ENCODE results near the gene MLC1. TPM values are rescaled to one million over a fixed set of nuclear protein-coding genes. Genes with fewer than 3 reads are reported as not detected.

The MLC1 gene
- total RNA-seq, 1 donor from 2014 or later = not detected

DNA sequence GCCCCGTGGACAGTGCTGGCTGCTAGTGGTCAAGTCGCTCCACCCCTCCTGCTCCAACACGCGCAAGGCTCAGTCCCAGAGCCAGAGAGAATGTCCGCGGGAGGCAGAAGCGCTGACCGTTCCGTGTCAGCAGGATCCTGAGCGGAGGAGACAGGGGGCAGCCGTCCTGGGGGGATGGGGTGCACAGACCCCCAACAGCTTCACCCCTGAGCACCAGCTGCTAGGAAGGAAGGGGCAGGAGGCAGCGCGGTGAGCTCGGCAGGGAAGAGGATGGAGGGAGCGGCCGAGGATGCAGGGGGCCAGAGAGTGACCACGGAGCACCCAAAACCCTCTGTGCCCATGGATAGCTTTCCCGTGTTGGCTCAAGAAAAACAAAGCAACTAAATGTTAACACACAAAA, 20.8 kb downstream of the MLC1 start:
- ATAC-seq (ENCODE audit: low read depth) = no peak

DNA sequence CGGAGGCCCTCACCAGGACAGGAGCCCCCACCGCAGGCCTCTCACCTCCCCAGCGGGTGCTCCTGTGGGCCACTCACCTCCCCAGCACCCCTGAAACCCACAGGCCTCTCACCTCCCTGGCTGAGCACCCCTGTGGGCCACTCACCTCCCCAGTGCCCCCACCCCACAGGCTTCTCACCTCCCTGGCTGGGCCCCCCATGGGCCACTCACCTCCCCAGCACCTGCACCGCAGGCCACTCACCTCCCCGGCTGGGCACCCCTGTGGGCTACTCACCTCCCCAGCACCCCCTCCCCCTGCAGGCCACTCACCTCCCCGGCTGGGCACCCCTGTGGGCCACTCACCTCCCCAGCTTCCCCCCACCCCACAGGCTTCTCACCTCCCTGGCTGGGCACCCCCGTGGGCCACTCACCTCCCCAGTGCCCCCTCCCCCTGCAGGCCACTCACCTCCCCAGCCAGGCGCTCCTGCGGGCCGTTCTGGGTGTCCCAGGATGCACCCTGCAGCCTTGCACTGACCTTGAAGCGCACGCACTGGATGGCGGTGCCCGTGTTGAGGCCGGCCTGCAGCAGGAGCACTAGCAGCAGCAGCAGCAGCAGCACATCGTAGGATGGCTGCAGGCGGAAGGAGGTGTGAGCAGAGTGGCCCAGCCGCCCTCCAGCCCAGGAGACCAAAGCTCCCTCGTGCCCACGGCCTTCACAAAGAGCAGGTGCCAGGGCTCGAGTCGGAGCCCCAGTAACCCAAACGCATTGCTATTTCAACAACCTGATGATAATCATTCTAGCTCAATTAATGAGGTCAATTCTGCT, 21.4 kb downstream of the MLC1 start:
- ATAC-seq (ENCODE audit: low read depth) (no peak), DNase-seq (no peak)
- POLR2A ChIA-PET = no interaction called here
- H3K9me3 Mint-ChIP-seq = no peaks in the 10 kb centered on the region
- no peak overlapping the region for H3K4me3 Mint-ChIP-seq
- intact Hi-C loops (cut with micrococcal nuclease) = no loop called here
- H3K4me1 Mint-ChIP-seq = peaks cover 6% of the 10 kb centered on the region
- CTCF ChIA-PET = no interaction called here
- TF ChIP-seq, protein P1, sequence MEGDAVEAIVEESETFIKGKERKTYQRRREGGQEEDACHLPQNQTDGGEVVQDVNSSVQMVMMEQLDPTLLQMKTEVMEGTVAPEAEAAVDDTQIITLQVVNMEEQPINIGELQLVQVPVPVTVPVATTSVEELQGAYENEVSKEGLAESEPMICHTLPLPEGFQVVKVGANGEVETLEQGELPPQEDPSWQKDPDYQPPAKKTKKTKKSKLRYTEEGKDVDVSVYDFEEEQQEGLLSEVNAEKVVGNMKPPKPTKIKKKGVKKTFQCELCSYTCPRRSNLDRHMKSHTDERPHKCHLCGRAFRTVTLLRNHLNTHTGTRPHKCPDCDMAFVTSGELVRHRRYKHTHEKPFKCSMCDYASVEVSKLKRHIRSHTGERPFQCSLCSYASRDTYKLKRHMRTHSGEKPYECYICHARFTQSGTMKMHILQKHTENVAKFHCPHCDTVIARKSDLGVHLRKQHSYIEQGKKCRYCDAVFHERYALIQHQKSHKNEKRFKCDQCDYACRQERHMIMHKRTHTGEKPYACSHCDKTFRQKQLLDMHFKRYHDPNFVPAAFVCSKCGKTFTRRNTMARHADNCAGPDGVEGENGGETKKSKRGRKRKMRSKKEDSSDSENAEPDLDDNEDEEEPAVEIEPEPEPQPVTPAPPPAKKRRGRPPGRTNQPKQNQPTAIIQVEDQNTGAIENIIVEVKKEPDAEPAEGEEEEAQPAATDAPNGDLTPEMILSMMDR (IDR thresholded peaks at IDR 0.05) = no peak
- H3K27me3 Mint-ChIP-seq = peaks cover 23% of the 10 kb centered on the region
- H3K27ac Mint-ChIP-seq = no peak overlapping the region
- no peaks in the 10 kb centered on the region for H3K36me3 Mint-ChIP-seq (ENCODE audit: low read depth)

More for the DNA sequence above, 20.8 kb downstream of the MLC1 start:
- DNase-seq = no peak
- Mint-ChIP-seq H3K36me3 (ENCODE audit: low read depth) (no peaks in the 10 kb centered on the region), H3K27ac (no peak overlapping the region), H3K4me1 (peaks cover 2% of the 10 kb centered on the region), H3K4me3 (no peak overlapping the region), H3K27me3 (peaks cover 17% of the 10 kb centered on the region), H3K9me3 (no peaks in the 10 kb centered on the region)
- ChIA-PET POLR2A (no interaction called here), CTCF (no interaction called here)
- TF ChIP-seq, protein P1 (IDR thresholded peaks at IDR 0.05) = no peak
- intact Hi-C loops (cut with micrococcal nuclease) = no loop called here

DNA sequence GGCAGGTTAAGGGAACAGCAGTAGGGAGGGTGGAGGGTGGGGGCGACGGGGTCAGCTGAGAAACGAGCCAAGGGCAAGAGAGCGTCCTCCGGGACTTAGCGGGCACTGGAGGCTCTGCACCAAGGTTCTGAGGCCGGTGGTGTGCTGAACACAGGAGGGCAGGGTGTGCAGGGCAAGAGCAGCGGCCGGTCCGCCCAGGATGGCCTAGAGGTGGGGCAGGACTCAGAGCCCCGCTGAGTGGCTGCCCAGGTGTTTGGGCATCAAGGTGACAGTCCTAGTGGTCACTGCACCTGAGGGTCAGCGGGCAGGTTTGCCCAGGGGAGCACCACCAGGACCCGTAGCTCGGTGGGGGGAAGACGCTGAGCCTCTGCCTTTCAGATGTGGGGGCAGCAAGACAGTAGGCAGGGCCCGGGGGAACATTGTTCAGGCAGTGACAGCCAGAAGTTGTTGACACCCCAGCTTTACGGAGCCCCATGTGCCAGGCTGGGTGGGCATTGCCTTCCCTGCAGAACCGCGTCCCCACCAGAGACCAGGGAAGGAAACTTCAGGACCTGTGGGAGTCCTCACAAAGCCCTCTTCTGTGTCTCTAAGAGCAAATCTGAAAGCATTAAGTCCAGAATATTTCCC, 22.6 kb downstream of the MLC1 start:
- H3K27me3 Mint-ChIP-seq = peaks cover 26% of the 10 kb centered on the region
- intact Hi-C loops (cut with micrococcal nuclease) = no loop called here
- no peak for ATAC-seq (ENCODE audit: low read depth)
- H3K4me3 Mint-ChIP-seq = no peak overlapping the region
- no peak for DNase-seq
- ChIA-PET POLR2A (no interaction called here), CTCF (no interaction called here)
- no peaks in the 10 kb centered on the region for H3K9me3 Mint-ChIP-seq
- TF ChIP-seq, protein P1 (IDR thresholded peaks at IDR 0.05) = no peak
- no peaks in the 10 kb centered on the region for H3K36me3 Mint-ChIP-seq (ENCODE audit: low read depth)
- peaks cover 9% of the 10 kb centered on the region for H3K4me1 Mint-ChIP-seq
- H3K27ac Mint-ChIP-seq = no peak overlapping the region

DNA sequence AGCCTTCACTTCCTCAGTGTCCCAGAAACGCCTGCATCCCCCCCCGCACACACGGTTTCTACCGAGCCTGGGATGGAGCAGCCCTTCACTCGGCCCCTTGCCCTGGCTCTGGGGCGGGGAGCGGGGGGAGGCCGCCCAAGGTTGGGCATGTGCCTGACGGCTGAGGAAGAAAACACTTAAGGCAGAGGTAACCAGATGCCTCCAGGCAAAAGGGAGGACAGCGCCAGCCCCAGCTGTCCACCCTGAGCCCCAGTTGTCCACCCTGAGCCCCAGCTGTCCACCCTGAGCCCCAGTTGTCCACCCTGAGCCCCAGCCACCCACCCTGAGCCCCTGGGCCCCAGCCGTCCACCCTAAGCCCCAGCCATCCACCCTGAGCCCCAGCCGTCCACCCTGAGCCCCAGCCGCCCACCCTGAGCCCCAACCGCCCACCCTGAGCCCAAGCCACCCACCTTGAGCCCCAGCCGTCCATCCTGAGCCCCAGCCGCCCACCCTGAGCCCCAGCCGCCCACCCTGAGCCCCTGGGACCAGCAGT, 23.3 kb downstream of the MLC1 start:
- ChIA-PET CTCF (no interaction called here), POLR2A (no interaction called here)
- TF ChIP-seq, protein P1 (IDR thresholded peaks at IDR 0.05) = no peak
- no peaks in the 10 kb centered on the region for H3K36me3 Mint-ChIP-seq (ENCODE audit: low read depth)
- H3K4me1 Mint-ChIP-seq = peaks cover 9% of the 10 kb centered on the region
- ATAC-seq (ENCODE audit: low read depth) = no peak
- no peaks in the 10 kb centered on the region for H3K9me3 Mint-ChIP-seq
- H3K4me3 Mint-ChIP-seq = no peak overlapping the region
- peaks cover 29% of the 10 kb centered on the region for H3K27me3 Mint-ChIP-seq
- no peak overlapping the region for H3K27ac Mint-ChIP-seq
- no peak for DNase-seq
- intact Hi-C loops (cut with micrococcal nuclease) = no loop called here

DNA sequence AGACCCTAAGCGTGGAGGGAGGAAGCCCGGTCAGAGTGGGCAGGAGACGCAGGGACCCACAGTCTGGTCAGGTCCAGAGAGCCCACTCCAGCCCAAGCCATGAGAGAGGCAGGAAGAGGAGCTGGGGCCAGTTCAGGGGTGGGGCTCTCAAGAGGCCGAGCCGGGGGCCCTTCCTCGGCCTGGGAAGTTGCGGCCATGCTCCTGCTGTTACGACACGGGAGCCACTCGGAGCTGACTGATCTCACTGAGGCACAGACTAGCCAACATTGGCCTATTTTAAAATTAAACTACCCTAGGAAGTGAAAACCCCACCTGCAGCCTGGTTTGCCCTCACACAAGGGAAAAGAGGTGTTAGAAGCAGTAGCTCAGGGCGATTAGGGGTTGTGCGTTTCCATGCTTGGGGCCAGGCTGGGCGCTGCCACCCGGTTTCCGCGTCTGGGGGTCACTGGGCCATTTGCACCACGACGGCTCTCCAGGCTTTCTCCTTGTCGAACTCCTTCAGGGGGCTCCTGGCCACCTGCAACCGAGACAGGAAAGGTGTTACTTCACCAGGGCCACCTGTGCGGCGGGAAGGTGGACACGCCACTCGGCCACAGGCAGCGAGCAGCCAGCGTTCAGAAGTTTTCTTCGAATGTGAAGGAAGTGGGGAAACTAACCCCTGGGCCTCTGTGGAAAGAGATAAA, 23.9 kb downstream of the MLC1 start:
- H3K27me3 Mint-ChIP-seq = peaks cover 35% of the 10 kb centered on the region

More for the DNA sequence above, 23.9 kb downstream of the MLC1 start:
- no peak overlapping the region for H3K4me3 Mint-ChIP-seq
- H3K36me3 Mint-ChIP-seq (ENCODE audit: low read depth) = no peaks in the 10 kb centered on the region
- intact Hi-C loops (cut with micrococcal nuclease) = no loop called here
- CTCF ChIA-PET = no interaction called here
- POLR2A ChIA-PET = no interaction called here
- ATAC-seq (ENCODE audit: low read depth) (no peak), DNase-seq (no peak)
- TF ChIP-seq, protein P1 (IDR thresholded peaks at IDR 0.05) = no peak
- no peak overlapping the region for H3K27ac Mint-ChIP-seq
- H3K4me1 Mint-ChIP-seq = peaks cover 14% of the 10 kb centered on the region
- no peaks in the 10 kb centered on the region for H3K9me3 Mint-ChIP-seq

Measured in activated B cell treated with CpG ODN at 0.5 μM for 24 hours (primary cell).